Measurements from ENCODE around the gene SYT2. TPM values are rescaled to one million over a fixed set of nuclear protein-coding genes. Genes with fewer than 3 reads are reported as not detected.

SYT2 gene
- total and polyA plus RNA-seq, 2 donors (not counting 1 experiment from before 2014, with no cell fraction given): 0.03 TPM; not detected in 1

GRCh38 chr1:202687798-202688197 is 22.5 kb downstream of the SYT2 start:
- Histone ChIP-seq H3K9ac (ENCODE audit: insufficient read depth, low read length) (no peak overlapping the region), H3K27me3 (ENCODE audit: control insufficient read depth, insufficient read depth, low read length) (peaks cover 17% of the 10 kb centered on the region)

GRCh38 chr1:202687370-202687769 is 22.9 kb downstream of the SYT2 start:
- H3K4me2 ChIP-seq (ENCODE audit: extremely low read depth, insufficient read depth, low read length): no peak overlapping the region
- H3K9ac ChIP-seq (ENCODE audit: insufficient read depth, low read length): no peak overlapping the region
- H3K79me2 ChIP-seq (ENCODE audit: control insufficient read depth, insufficient read depth, low read length): no peaks in the 10 kb centered on the region
- DNase-seq (ENCODE audit: low read depth in 2 of 2): no peak
- H3K4me3 ChIP-seq (replicated peaks in 1 of 4; ENCODE audit: control extremely low read depth in 1 of 4, insufficient read depth in 1 of 4, low read depth in 3 of 4, low read length in 4 of 4): no peak overlapping the region
- no peaks in the 10 kb centered on the region for H4K20me1 ChIP-seq (ENCODE audit: control insufficient read depth, extremely low read depth, insufficient read depth, low read length)
- H3K36me3 ChIP-seq (ENCODE audit: control insufficient read depth, insufficient read depth, low read length): no peaks in the 10 kb centered on the region
- H3K27me3 ChIP-seq (ENCODE audit: control insufficient read depth, insufficient read depth, low read length): peaks cover 18% of the 10 kb centered on the region
- H2AFZ ChIP-seq (ENCODE audit: low read length): no peak overlapping the region
- no peaks in the 10 kb centered on the region for H3K9me3 ChIP-seq (ENCODE audit: control insufficient read depth, insufficient read depth, low read depth, low read length)
- no peak overlapping the region for H3K27ac ChIP-seq (ENCODE audit: insufficient read depth, low read length)
- TF ChIP-seq CTCF (conservative IDR thresholded peaks at IDR 0.05 in 1 of 2, IDR thresholded peaks at IDR 0.05 in 1 of 2; ENCODE audit: low read depth in 1 of 2, low read length in 2 of 2): no peak
- no peak for TF ChIP-seq EZH2 (IDR thresholded peaks at IDR 0.05; ENCODE audit: low read length, missing control alignments)
- H3K4me1 ChIP-seq (ENCODE audit: control insufficient read depth, extremely low read depth, insufficient read depth, low read length): no peaks in the 10 kb centered on the region

More at GRCh38 chr1:202687798-202688197, 22.5 kb downstream of the SYT2 start:
- no peak overlapping the region for H3K4me2 ChIP-seq (ENCODE audit: extremely low read depth, insufficient read depth, low read length)
- TF ChIP-seq CTCF (conservative IDR thresholded peaks at IDR 0.05 in 1 of 2, IDR thresholded peaks at IDR 0.05 in 1 of 2; ENCODE audit: low read depth in 1 of 2, low read length in 2 of 2) (no peak), EZH2 (IDR thresholded peaks at IDR 0.05; ENCODE audit: low read length, missing control alignments) (no peak)
- no peaks in the 10 kb centered on the region for H4K20me1 ChIP-seq (ENCODE audit: control insufficient read depth, extremely low read depth, insufficient read depth, low read length)
- no peak overlapping the region for H2AFZ ChIP-seq (ENCODE audit: low read length)
- no peaks in the 10 kb centered on the region for H3K4me1 ChIP-seq (ENCODE audit: control insufficient read depth, extremely low read depth, insufficient read depth, low read length)
- no peak overlapping the region for H3K4me3 ChIP-seq (replicated peaks in 1 of 4; ENCODE audit: control extremely low read depth in 1 of 4, insufficient read depth in 1 of 4, low read depth in 3 of 4, low read length in 4 of 4)
- no peaks in the 10 kb centered on the region for H3K79me2 ChIP-seq (ENCODE audit: control insufficient read depth, insufficient read depth, low read length)
- no peaks in the 10 kb centered on the region for H3K36me3 ChIP-seq (ENCODE audit: control insufficient read depth, insufficient read depth, low read length)
- no peak for DNase-seq (ENCODE audit: low read depth in 2 of 2)
- no peaks in the 10 kb centered on the region for H3K9me3 ChIP-seq (ENCODE audit: control insufficient read depth, insufficient read depth, low read depth, low read length)
- no peak overlapping the region for H3K27ac ChIP-seq (ENCODE audit: insufficient read depth, low read length)

GRCh38 chr1:202685641-202686040 is 24.6 kb downstream of the SYT2 start:
- TF ChIP-seq CTCF (conservative IDR thresholded peaks at IDR 0.05 in 1 of 2, IDR thresholded peaks at IDR 0.05 in 1 of 2; ENCODE audit: low read depth in 1 of 2, low read length in 2 of 2): no peak
- no peak for TF ChIP-seq EZH2 (IDR thresholded peaks at IDR 0.05; ENCODE audit: low read length, missing control alignments)
- H3K4me1 ChIP-seq (ENCODE audit: control insufficient read depth, extremely low read depth, insufficient read depth, low read length): no peaks in the 10 kb centered on the region
- DNase-seq (ENCODE audit: low read depth in 2 of 2): no peak
- H3K36me3 ChIP-seq (ENCODE audit: control insufficient read depth, insufficient read depth, low read length): no peaks in the 10 kb centered on the region
- H4K20me1 ChIP-seq (ENCODE audit: control insufficient read depth, extremely low read depth, insufficient read depth, low read length): no peaks in the 10 kb centered on the region
- H2AFZ ChIP-seq (ENCODE audit: low read length): no peak overlapping the region
- no peaks in the 10 kb centered on the region for H3K9me3 ChIP-seq (ENCODE audit: control insufficient read depth, insufficient read depth, low read depth, low read length)
- H3K27ac ChIP-seq (ENCODE audit: insufficient read depth, low read length): no peak overlapping the region
- no peaks in the 10 kb centered on the region for H3K79me2 ChIP-seq (ENCODE audit: control insufficient read depth, insufficient read depth, low read length)
- no peak overlapping the region for H3K4me2 ChIP-seq (ENCODE audit: extremely low read depth, insufficient read depth, low read length)
- peaks cover 19% of the 10 kb centered on the region for H3K27me3 ChIP-seq (ENCODE audit: control insufficient read depth, insufficient read depth, low read length)
- no peak overlapping the region for H3K4me3 ChIP-seq (replicated peaks in 1 of 4; ENCODE audit: control extremely low read depth in 1 of 4, insufficient read depth in 1 of 4, low read depth in 3 of 4, low read length in 4 of 4)
- H3K9ac ChIP-seq (ENCODE audit: insufficient read depth, low read length): no peak overlapping the region
